ENCODE results near the gene INSYN2B. TPM values are rescaled to one million over a fixed set of nuclear protein-coding genes. Genes with fewer than 3 reads are reported as not detected.

The INSYN2B gene
- total RNA-seq, 2 experiments from 2014 or later = not detected

DNA sequence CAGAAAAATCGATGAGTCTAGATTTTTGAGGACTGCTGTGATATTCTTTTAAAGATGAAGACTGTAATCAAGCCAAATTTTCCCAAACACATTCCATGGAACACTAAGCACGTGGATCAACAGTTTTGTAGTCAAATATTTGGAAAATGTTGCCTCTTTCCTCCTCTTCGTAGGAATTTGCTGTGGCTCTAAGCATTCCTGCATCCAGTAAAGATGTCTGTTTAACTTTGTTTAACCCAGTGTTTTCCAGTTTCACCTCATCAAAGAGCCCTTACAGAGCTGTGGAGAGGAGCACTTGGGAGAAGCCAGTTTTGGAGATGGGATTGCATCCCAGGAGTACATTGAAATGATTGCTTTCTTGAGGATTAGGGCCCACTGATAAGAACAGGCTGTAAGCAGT is 58.9 kb downstream of the INSYN2B start:
- no peaks in the 10 kb centered on the region for H3K27me3 Mint-ChIP-seq
- TF ChIP-seq, protein P1, sequence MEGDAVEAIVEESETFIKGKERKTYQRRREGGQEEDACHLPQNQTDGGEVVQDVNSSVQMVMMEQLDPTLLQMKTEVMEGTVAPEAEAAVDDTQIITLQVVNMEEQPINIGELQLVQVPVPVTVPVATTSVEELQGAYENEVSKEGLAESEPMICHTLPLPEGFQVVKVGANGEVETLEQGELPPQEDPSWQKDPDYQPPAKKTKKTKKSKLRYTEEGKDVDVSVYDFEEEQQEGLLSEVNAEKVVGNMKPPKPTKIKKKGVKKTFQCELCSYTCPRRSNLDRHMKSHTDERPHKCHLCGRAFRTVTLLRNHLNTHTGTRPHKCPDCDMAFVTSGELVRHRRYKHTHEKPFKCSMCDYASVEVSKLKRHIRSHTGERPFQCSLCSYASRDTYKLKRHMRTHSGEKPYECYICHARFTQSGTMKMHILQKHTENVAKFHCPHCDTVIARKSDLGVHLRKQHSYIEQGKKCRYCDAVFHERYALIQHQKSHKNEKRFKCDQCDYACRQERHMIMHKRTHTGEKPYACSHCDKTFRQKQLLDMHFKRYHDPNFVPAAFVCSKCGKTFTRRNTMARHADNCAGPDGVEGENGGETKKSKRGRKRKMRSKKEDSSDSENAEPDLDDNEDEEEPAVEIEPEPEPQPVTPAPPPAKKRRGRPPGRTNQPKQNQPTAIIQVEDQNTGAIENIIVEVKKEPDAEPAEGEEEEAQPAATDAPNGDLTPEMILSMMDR (IDR thresholded peaks at IDR 0.05) = no peak
- intact Hi-C loops (cut with micrococcal nuclease) = no loop called here
- H3K36me3 Mint-ChIP-seq (ENCODE audit: low read depth) = peaks cover 13% of the 10 kb centered on the region
- ChIA-PET POLR2A (no interaction called here), CTCF (no interaction called here)
- no peaks in the 10 kb centered on the region for H3K9me3 Mint-ChIP-seq
- DNase-seq (no peak), ATAC-seq (no peak)
- no peak overlapping the region for H3K4me3 Mint-ChIP-seq
- peaks cover 10% of the 10 kb centered on the region for H3K4me1 Mint-ChIP-seq (ENCODE audit: low read depth)
- H3K27ac Mint-ChIP-seq = no peak overlapping the region

DNA sequence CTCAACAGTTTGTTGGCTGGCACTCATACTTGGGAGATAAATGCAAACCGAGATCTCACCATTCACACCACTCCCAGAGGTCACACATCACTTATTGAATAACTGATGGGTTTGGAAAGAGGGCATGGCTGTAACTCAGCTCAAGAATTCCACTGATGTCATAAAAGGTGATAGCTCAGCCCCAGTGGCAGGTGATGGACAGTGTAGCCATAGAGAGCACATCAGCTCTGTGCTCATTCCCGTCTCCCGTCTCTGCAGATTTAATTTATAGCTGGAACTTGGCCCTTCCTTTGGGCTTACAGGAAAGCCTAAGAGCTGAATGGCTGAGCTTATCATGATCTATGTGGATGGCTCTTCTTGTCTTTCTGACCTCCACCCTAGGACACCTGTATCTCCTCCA is 59.8 kb downstream of the INSYN2B start:
- TF ChIP-seq, protein P1 (IDR thresholded peaks at IDR 0.05) = no peak
- Mint-ChIP-seq H3K4me3 (no peak overlapping the region), H3K27ac (no peak overlapping the region), H3K36me3 (ENCODE audit: low read depth) (peaks cover 7% of the 10 kb centered on the region), H3K9me3 (no peaks in the 10 kb centered on the region), H3K27me3 (no peaks in the 10 kb centered on the region), H3K4me1 (ENCODE audit: low read depth) (peaks cover 10% of the 10 kb centered on the region)
- ChIA-PET POLR2A (no interaction called here), CTCF (no interaction called here)
- DNase-seq = no peak
- ATAC-seq = no peak
- intact Hi-C loops (cut with micrococcal nuclease) = no loop called here

DNA sequence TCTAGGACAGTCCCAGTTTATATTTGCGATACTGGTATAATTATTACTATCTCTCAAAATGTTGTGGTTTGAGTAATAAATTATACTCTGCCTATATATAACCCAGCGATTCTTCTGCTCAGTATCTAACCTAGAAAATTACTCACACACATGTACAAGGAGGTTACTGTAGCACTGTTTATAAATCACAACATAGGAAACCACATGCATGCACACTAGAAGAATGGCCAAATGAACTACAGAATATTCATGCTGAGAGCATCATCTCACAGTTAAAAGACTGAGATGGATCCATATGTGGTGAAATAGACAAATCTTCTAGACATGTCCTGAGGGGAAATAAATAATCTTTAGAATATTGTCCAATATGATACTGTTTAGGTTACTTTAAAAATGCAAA is 62.1 kb downstream of the INSYN2B start:
- Mint-ChIP-seq H3K4me1 (ENCODE audit: low read depth) (no peaks in the 10 kb centered on the region), H3K27ac (no peak overlapping the region), H3K9me3 (no peaks in the 10 kb centered on the region), H3K36me3 (ENCODE audit: low read depth) (peaks cover 3% of the 10 kb centered on the region), H3K27me3 (no peaks in the 10 kb centered on the region), H3K4me3 (no peak overlapping the region)
- intact Hi-C loops (cut with micrococcal nuclease) = no loop called here
- TF ChIP-seq, protein P1 (IDR thresholded peaks at IDR 0.05) = no peak
- ChIA-PET POLR2A (no interaction called here), CTCF (no interaction called here)
- ATAC-seq (no peak), DNase-seq (no peak)

DNA sequence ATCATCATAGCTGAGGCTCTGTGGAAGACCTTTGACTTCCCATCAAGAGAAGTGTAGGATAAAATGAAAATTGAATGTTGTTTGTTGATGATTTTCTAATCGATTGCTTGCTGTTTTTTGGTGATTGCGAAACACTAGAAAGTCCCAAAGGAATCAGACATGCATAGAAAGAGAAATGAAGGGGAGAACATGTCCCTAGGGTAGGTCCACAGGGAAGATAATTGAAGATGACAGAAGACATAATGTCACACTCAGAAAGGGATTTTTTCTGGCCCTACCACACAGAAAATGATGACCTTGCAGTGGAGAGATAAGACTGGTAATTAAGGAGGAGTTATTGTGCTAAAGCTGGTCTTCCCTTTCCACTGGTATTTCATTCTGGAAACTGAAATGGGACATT is 62.8 kb downstream of the INSYN2B start:
- no peaks in the 10 kb centered on the region for H3K9me3 Mint-ChIP-seq

DNA sequence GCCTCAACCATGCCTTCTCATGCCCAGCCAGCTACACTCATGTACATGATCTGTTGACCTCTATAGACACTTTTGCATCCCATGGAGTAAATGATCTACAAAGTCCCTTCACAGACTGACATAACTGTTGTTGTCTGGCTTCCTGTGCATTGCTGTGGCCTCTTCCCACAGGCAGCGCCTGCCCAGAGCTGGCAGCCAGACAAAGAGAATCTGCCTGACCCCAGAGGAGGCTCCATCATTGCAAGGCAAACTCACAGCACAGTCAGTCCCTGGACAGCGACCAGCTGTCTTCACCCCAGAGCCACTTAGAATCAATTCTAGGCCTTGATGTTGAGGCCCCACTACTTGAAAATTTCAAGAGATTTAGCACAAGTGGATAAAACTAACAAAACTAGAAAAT is 65.5 kb downstream of the INSYN2B start:
- TF ChIP-seq, protein P1 (IDR thresholded peaks at IDR 0.05) = no peak
- no peak for ATAC-seq
- no peaks in the 10 kb centered on the region for H3K9me3 Mint-ChIP-seq
- no peak overlapping the region for H3K27ac Mint-ChIP-seq
- H3K36me3 Mint-ChIP-seq (ENCODE audit: low read depth) = peaks cover 6% of the 10 kb centered on the region
- H3K4me3 Mint-ChIP-seq = no peak overlapping the region
- DNase-seq = no peak
- no peaks in the 10 kb centered on the region for H3K27me3 Mint-ChIP-seq
- no peaks in the 10 kb centered on the region for H3K4me1 Mint-ChIP-seq (ENCODE audit: low read depth)
- ChIA-PET POLR2A (no interaction called here), CTCF (no interaction called here)
- intact Hi-C loops (cut with micrococcal nuclease) = no loop called here

More for the DNA sequence above, 62.8 kb downstream of the INSYN2B start:
- intact Hi-C loops (cut with micrococcal nuclease) = no loop called here
- TF ChIP-seq, protein P1 (IDR thresholded peaks at IDR 0.05) = no peak
- no peak for DNase-seq
- ChIA-PET POLR2A (interaction anchor here (0.6 kb wide), 1 partner anchor 30 kb away, joined by 3 read pairs; no protein-coding TSS in a partner anchor), CTCF (no interaction called here)
- H3K36me3 Mint-ChIP-seq (ENCODE audit: low read depth) = peaks cover 4% of the 10 kb centered on the region
- H3K27ac Mint-ChIP-seq = no peak overlapping the region
- no peak for ATAC-seq
- no peaks in the 10 kb centered on the region for H3K27me3 Mint-ChIP-seq
- H3K4me1 Mint-ChIP-seq (ENCODE audit: low read depth) = no peaks in the 10 kb centered on the region
- no peak overlapping the region for H3K4me3 Mint-ChIP-seq
